Daoy (cell line): Measurements from ENCODE around the gene BANP. TPM values are rescaled to one million over a fixed set of nuclear protein-coding genes. Genes with fewer than 3 reads are reported as not detected.
"Not testable (repeated sequence)": the region's sequence is repeated elsewhere in the genome, so short reads cannot be mapped to it uniquely, and the experiment has no call there.

Source experiments
- DNase-seq: peaks from one replicate; pipeline ENCODE4 v3.0.0-alpha.2; 2015; ENCODE audit warnings: low read depth
- total RNA-seq: library from RNA; depleted of rRNA; stranded (reverse); fragments of >200 nt; shearing (Covaris generic); gene quantifications from 2 replicates; pipeline ENCODE4 v1.2.3, GENCODE V29; 2014

BANP gene
- total RNA-seq, 1 experiment from 2014 or later, result 16.7 TPM

- DNase-seq, result no peak
Measured at GRCh38 chr16:87926246-87927194, 24.7 kb upstream of the BANP start.

DNA sequence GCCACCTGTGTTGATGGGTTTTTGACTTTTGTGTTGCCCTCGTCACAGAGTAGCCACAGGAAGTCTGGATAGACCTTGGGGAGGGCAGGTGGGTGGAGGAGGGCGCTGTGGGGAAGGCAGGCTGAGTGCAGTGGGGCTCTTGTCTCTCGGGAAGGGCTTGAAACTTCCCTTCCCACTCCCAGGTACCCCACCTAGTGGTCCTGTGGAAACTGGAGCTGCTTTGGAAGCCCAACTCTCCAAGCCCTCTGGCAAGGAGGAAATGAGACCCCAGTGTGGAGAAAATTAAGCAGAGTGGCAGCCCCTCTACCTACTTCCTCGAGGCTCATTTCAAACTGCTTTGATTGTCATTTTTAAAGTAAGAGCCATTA is 24.1 kb upstream of the BANP start:
- DNase-seq, result no peak

- no peak for DNase-seq
Measured at GRCh38 chr16:87929986-87930385, 21.2 kb upstream of the BANP start.

GRCh38 chr16:87930456-87930855 is 20.8 kb upstream of the BANP start:
- DNase-seq, result peak; percentile 39

DNA sequence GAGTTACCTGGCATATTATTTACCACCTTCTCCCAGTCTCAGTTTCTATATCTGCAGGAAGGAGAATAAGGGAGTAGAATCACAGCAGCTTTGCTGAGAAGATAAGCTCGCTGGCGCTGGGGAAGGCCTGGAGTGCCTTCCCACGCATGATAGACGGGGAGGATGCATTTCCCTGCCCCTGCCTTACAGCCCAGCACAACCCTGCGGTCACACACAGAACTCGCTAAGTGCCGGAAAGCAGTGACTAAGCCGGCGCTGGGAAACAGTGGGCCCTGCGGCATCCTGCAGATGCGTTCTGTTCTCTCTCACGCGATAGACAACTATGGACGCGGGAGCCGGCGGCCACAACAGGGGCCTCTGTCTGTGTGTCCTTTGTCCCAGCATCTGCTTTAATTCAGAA is 19.7 kb upstream of the BANP start:
- peak; percentile 95 for DNase-seq

- not testable (repeated sequence) for DNase-seq
Measured at GRCh38 chr16:87932475-87933139, 18.6 kb upstream of the BANP start.

DNA sequence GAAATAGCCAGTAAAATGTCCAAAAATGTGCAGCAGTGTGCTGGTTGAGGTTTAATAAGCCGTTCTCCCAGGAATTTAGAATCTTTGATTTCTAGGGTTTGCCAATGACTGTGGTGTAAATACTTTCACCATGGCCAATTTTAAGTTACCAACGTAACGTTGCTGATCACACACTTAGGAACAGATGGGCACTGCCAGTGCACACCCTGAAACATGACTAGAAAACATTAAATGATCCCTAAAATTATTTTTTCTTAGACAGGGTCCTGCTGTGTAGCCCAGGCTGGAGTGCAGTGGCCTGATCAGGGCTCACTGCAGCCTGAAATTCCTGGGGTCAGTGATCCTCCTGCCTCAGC is 18.1 kb upstream of the BANP start:
- DNase-seq, result no peak

GRCh38 chr16:87934752-87935425 is 16.3 kb upstream of the BANP start:
- not testable (repeated sequence) for DNase-seq

DNA sequence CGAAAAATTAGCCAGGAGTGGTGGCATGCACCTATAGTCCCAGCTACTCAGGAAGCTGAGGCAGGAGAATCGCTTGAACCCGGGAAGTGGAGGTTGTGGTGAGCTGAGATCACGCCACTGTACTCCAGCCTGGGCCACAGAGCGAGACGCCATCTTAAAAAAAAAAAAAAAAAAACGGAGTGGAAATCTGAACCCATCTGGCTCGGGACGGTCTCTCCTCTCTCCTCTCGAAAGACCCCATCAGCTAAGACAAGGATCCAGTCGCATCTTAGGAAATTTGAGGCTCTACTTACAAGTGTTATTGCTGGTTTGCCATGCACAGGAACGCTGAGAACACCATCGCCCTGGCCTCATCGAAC is 15.2 kb upstream of the BANP start:
- not testable (repeated sequence) for DNase-seq

- DNase-seq, result no peak
Measured at GRCh38 chr16:87936375-87937230, 14.6 kb upstream of the BANP start, which contains the start of gene CA5A. Gene CA5A (minus strand): TSS chr16:87936529. CDS start chr16:87936450, 79 bp downstream.

DNA sequence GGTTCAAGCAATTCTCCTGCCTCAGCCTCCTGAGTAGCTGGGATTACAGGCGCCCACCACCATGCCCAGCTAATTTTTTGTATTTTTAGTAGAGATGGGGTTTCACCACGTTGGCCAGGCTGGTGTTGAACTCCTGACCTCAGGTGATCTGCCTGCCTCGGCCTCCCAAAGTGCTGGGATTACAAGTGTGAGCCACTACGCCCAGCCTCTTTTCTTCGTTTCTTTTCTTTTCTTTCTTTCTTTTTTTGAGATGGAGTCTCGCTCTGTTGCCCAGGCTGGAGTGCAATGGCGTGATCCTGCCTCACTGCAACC is 14.0 kb upstream of the BANP start:
- DNase-seq, result not testable (repeated sequence)

DNA sequence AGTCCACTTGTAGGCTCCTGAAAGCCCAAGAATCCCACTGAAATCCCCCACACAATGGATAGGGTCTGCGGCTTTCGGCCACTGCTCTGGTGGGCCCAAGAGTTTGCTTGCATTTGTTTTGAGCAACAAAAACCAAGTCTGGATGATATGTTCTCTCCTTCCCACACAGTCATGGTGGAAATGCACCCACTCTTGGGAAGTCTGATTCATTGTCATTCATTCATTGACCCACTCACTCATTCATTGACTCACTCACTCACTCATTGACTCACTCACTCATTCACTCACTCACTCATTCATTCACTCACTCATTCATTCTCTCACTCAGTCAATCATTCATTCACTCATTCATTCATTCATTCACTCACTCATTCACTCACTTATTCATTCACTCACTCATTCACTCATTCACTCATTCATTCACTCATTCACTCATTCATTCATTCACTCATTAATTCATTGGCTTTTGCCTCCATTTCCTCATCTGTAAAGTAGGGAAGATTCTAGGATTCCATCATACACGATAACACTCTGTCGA is 12.8 kb upstream of the BANP start:
- no peak for DNase-seq

- no peak for DNase-seq
Measured at GRCh38 chr16:87939562-87940423, 11.4 kb upstream of the BANP start.

GRCh38 chr16:87942680-87943079 is 8.6 kb upstream of the BANP start:
- no peak for DNase-seq

- DNase-seq, result peak; percentile 33
Measured at GRCh38 chr16:87945351-87946042, 5.7 kb upstream of the BANP start.

DNA sequence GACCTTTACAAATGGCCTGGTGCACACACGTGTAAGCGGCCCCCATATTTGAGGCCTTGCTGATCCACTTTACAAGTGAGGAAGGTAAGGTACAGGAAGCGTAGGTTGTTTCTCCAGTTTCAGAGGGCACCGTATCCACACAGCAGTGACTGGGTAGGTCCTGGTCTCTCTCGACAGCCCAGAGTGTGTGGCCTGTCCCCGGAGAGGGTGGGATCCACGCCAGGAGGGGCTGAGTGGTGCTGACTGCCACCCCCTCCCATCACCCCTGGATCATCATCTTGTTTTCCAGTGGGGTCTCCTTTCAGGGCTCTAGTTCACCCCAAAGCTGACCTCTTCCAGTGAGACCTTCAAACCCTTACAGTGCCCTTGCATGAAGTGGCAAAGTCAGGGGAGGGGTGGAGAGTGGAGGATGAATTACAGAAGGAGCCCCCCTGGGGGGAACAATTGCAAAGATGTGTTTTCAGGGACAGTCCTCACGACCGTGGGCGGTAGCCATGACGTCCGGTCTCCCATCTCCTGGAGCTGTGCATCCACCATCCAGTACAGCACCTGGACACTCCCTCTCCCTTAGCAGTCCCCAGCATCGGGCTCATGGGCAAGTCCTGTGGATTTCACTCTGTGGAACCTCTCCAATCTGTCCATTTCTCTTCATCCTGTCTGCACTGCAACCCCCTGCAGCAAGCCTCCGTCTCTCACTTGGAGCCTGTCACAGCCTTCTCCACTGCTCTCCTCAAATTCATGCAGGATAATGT is 4.5 kb upstream of the BANP start:
- no peak for DNase-seq

- DNase-seq, result no peak
Measured at GRCh38 chr16:87947356-87948118, 3.7 kb upstream of the BANP start.

- DNase-seq, result no peak
Measured at GRCh38 chr16:87948119-87948545, 3.1 kb upstream of the BANP start.

- no peak for DNase-seq
Measured at GRCh38 chr16:87948735-87949070, 2.5 kb upstream of the BANP start.
